Right cardiac atrium (tissue), 5 donors: ENCODE data around the gene PDPR. TPM values are rescaled to one million over a fixed set of nuclear protein-coding genes. Genes with fewer than 3 reads are reported as not detected.
"Not testable (repeated sequence)": the region's sequence is repeated elsewhere in the genome, so short reads cannot be mapped to it uniquely, and the experiment has no call there.

Experiments used
- ATAC-seq, 2 donors: fragments of 200-7000 bp; cut with Tn5 transposase; one replicate each; pipeline versions ENCODE4 v1.8.0 to v1.9.1; 2020; ENCODE audit warnings: moderate library complexity in 2 of 2, mild to moderate bottlenecking in 1 of 2
- DNase-seq, 3 donors: peaks; one replicate each; pipeline ENCODE4 v3.0.0-alpha.2; 2020
- H3K27ac ChIP-seq: one replicate; pipeline ENCODE4 v1.5.1; 2013; ENCODE audit warnings: mild to moderate bottlenecking, low read length, control low read depth, moderate library complexity
- H3K27me3 ChIP-seq: one replicate; pipeline ENCODE4 v1.6.1; 2013; ENCODE audit not compliant: control insufficient read depth, insufficient read depth
- H3K4me1 ChIP-seq: one replicate; pipeline ENCODE4 v1.6.1; 2013; ENCODE audit warnings: low read length; ENCODE audit not compliant: control insufficient read depth, insufficient read depth
- H3K4me3 ChIP-seq: one replicate; pipeline ENCODE4 v1.5.1; 2013; ENCODE audit warnings: low read length, control low read depth
- H3K9me3 ChIP-seq: one replicate; pipeline ENCODE4 v1.6.1; 2013; ENCODE audit warnings: low read length; ENCODE audit not compliant: control insufficient read depth
- WGBS: extraction: QIAGEN DNeasy Blood & Tissue Kit; methylation state at CpG from one replicate; pipeline ENCODE4 v1.1.7; 2013; 5-methylcytosine and 5-hydroxymethylcytosine counted together
- intact Hi-C, 4 donors: fragments of 100-400 bp; cut with DNase I; formaldehyde crosslinking; loops; one replicate each; pipeline versions ENCODE4 v1.11.0 to v1.14.0; 2022 to 2023
- polyA plus RNA-seq: library from polyadenylated mRNA; stranded (reverse); fragments of 200-250 nt; gene quantifications from one replicate; pipeline ENCODE4 v1.2.3, GENCODE V29; 2013
- total RNA-seq, 4 donors: library from RNA; stranded (reverse); fragmentation: NEBNext Ultra II Directional; extraction: Animal tissue kit (Norgen Biotek cat#: 25700); gene quantifications; one replicate each; pipeline ENCODE4 v1.2.1, GENCODE V29; 2021
- donor health status: healthy with polysubstance abuse.
- donor health status: DM: no; HTN: yes; CAD: no.
- donor health status: DM: no; HTN: no; CAD: no.
- donor health status: DM: no; HTN: yes; CAD: no; lungs with severe emphysema.
- donor health status: DM: yes; HTN: yes; CAD: no.

PDPR gene
- total and polyA plus RNA-seq, 5 donors, result 8.4 to 36.3 (median 22.7) TPM

DNA sequence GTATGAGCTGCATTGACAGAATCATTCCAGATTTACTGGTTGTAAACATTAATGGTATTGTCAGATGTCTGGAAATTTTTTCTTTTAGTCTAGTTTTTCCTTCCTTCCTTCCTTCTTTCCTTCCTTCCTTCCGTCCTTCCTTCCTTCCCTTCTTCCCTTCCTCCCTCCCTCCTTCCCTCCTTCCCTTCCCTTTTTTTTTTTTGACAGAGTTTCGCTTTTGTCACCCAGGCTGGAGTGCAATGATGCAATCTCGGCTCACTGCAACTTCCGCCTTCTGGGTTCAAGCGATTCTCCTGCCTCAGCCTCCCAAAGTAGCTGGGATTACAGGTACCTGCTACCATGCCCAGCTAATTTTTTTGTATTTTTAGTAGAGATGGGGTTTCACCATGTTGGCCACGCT is 24.8 kb upstream of the PDPR start:
- ATAC-seq, H3K9me3 ChIP-seq, H3K4me1 ChIP-seq, H3K4me3 ChIP-seq, DNase-seq, H3K27ac ChIP-seq, H3K27me3 ChIP-seq, intact Hi-C loops: not testable (repeated sequence)
- 77% methylated on average over 4 of the region's 6 CpGs for WGBS

DNA sequence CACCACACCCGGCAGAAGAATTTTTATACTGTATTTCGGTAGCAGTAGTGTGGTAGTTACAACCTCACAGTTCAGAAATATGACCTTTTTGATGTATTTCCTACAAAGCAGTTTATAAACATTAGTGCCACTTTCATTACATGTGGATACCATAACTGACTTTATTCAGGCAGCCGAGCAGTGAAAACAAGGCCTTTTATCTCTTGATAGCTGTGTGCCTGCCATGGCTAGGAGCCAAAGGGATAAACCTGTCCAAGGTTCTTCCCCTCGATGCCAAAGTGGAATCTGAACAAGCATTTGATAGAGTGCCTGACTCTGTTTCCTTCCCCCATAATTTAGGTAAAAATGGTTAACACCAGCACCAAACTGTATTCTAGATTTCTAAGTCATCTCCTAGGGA is 23.0 kb upstream of the PDPR start:
- H3K27ac ChIP-seq, DNase-seq, H3K4me3 ChIP-seq, intact Hi-C loops, H3K9me3 ChIP-seq, ATAC-seq, H3K27me3 ChIP-seq, H3K4me1 ChIP-seq: not testable (repeated sequence)
- 50% methylated on average over 4 of the region's 4 CpGs for whole genome bisulfite sequencing

- WGBS, result 55% methylated on average over 1 of the region's 1 CpG
- H3K9me3 ChIP-seq, H3K27me3 ChIP-seq, intact Hi-C loops, H3K27ac ChIP-seq, H3K4me1 ChIP-seq, ATAC-seq, DNase-seq, H3K4me3 ChIP-seq: not testable (repeated sequence)
Measured at GRCh38 chr16:70094096-70094495, 20.0 kb upstream of the PDPR start.

GRCh38 chr16:70109583-70110279 is 4.4 kb upstream of the PDPR start:
- H3K27ac ChIP-seq, intact Hi-C loops, ATAC-seq, DNase-seq, H3K27me3 ChIP-seq, H3K4me1 ChIP-seq, H3K9me3 ChIP-seq, H3K4me3 ChIP-seq: not testable (repeated sequence)
- 90% methylated on average over 15 of the region's 15 CpGs for WGBS

DNA sequence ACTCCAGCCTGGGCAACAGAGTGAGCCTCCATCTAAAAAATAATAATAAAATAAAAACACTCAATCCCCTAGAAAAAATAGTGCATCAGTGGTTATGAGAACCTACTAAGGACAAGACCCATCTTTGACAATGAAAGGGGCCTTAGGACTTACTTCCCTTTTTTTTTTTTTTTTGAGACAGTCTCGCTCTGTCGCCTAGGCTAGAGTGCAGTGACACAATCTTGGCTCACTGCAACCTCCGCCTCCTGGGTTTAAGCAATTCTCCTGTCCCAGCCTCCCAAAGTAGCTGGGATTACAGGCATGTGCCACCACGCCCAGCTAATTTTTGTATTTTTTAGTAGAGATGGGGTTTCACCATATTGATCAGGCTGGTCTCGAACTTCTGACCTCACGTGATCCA is 2.0 kb upstream of the PDPR start:
- intact Hi-C loops, H3K27me3 ChIP-seq, H3K4me3 ChIP-seq, ATAC-seq, DNase-seq, H3K4me1 ChIP-seq, H3K9me3 ChIP-seq, H3K27ac ChIP-seq: not testable (repeated sequence)
- 93% methylated on average over 6 of the region's 6 CpGs for WGBS

DNA sequence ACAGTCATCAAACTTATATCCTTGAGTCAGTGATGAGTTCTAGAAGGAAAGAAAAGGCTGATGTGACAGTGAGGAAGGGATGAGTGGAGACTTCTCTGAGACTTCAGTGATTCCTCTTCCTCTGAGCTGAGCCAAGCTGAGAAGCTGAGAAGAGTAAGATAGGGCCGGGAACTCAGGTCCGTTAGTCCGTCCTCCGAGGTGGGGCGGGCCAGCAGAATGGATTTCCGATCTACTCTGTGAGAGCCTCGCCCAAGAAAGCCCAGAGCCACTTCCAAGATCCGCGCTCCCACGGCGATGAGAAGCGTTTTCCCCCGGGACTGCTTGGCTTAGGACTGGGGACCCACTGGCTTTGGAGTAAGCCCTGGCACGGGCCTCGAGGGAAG is 542 bp upstream of the PDPR start:
- ATAC-seq, result peak; percentile 53 to 73
- H3K9me3 ChIP-seq, H3K27me3 ChIP-seq, intact Hi-C loops, H3K4me1 ChIP-seq, DNase-seq: not testable (repeated sequence)
- Histone ChIP-seq H3K27ac (peak overlapping the region; percentile 98), H3K4me3 (peak overlapping the region; percentile 48)
- 0% methylated on average over 2 of the region's 15 CpGs for WGBS

DNA sequence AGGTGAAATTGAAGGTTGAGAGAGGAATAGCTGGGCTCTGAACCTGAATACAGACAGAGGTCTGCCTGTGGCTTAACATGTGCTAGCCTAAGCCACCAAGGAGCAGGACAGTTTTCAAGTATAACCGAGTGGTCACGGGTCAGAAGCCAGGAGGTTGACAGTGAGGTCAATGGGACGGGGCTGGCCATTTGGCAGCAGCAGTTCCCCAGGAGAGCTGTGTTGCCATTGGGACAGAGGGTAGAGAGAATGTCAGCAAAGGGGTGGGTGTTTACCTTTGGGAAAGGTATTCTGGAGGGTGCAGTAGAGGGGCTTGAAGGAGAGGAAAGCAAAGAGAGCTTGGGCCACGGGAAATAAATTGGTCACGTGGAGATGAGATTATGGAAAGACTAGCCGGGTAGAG is 4.2 kb downstream of the PDPR start:
- 71% methylated on average over 6 of the region's 6 CpGs for WGBS
- H3K27me3 ChIP-seq, intact Hi-C loops, H3K4me3 ChIP-seq, H3K4me1 ChIP-seq, ATAC-seq, H3K9me3 ChIP-seq, H3K27ac ChIP-seq: not testable (repeated sequence)
- DNase-seq, result peak in 1 of 3 donors; percentile 26

DNA sequence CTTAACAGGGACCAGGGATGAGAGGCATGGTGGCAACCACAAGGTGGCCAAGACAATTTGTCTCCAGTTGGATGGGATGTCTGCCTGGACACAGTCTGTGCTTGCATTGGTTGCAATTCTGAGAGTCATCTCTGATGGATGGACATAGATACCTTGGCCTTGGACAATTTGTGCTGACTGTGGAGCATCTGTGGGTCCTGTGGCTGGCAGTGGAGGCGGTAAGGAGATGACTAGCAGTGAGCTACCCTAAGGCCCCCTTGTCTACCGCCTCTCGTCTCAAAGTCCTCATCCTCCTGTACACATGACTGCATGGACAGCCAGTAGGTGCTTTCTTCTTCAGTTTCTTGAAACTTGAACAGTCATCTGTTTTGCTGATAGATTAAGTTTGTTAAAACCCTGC is 4.6 kb downstream of the PDPR start:
- intact Hi-C loops, DNase-seq, ATAC-seq, H3K27me3 ChIP-seq, H3K4me1 ChIP-seq, H3K9me3 ChIP-seq, H3K4me3 ChIP-seq, H3K27ac ChIP-seq: not testable (repeated sequence)
- WGBS, result 99% methylated on average over 3 of the region's 3 CpGs

- H3K27ac ChIP-seq, intact Hi-C loops, ATAC-seq, H3K4me3 ChIP-seq, H3K27me3 ChIP-seq, DNase-seq, H3K9me3 ChIP-seq, H3K4me1 ChIP-seq: not testable (repeated sequence)
- WGBS, result 89% methylated on average over 8 of the region's 8 CpGs
Measured at GRCh38 chr16:70120398-70120797, 6.3 kb downstream of the PDPR start.

DNA sequence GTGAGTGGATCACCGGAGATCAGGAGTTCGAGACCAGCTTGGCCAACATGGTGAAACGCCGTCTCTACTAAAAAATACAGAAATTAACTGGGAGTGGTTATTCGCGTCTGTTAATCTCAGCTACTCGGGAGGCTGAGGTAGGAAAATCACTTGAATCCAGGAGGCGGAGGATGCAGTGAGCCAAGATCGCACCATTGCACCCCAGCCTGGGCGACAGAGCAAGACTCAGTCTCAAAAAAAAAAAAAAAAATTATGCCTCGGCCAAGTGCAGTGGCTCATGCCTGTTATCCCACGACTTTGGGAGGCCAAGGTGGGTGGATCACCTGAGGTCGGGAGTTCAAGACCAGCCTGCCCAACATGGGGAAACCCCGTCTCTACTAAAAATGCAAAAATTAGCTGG is 9.7 kb downstream of the PDPR start:
- H3K4me3 ChIP-seq, DNase-seq, H3K9me3 ChIP-seq, ATAC-seq, H3K4me1 ChIP-seq, intact Hi-C loops, H3K27ac ChIP-seq, H3K27me3 ChIP-seq: not testable (repeated sequence)
- 96% methylated on average over 14 of the region's 14 CpGs for WGBS

GRCh38 chr16:70126226-70126625 is 12.1 kb downstream of the PDPR start:
- intact Hi-C loops, DNase-seq, ATAC-seq, H3K4me1 ChIP-seq, H3K27me3 ChIP-seq, H3K9me3 ChIP-seq, H3K27ac ChIP-seq, H3K4me3 ChIP-seq: not testable (repeated sequence)
- 91% methylated on average over 11 of the region's 11 CpGs for WGBS

DNA sequence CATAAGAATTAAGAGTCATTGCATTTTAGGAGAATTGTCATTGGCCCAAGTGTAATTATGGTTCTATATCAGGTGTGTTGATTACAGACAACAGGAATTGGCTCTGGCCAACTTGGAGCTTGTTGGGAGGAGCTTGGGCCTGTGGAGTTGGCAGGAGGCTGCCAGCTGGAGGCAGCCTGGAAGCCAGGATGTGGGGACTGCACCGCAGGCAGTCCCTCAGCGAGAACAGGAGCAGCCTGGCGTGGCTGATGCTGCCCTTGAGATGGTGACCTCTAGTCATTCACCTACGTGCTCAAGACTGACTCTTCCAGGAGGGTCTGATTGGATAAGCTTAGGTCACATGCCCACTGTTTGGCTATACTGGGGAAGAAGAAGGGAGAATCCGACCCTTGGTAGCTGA is 13.6 kb downstream of the PDPR start:
- not testable (repeated sequence) for H3K9me3 ChIP-seq, H3K27ac ChIP-seq

More for the DNA sequence above, 13.6 kb downstream of the PDPR start:
- WGBS, result 84% methylated on average over 5 of the region's 5 CpGs
- ATAC-seq, H3K4me3 ChIP-seq, intact Hi-C loops, H3K27me3 ChIP-seq, DNase-seq, H3K4me1 ChIP-seq: not testable (repeated sequence)
